HS-5 (cell line): ENCODE measurements around the gene KRTAP5-6.

Experiments used
- DNase-seq: peaks from one replicate; pipeline ENCODE4 v3.0.0-alpha.2; 2012; ENCODE audit warnings: low read depth

KRTAP5-6 gene

DNA sequence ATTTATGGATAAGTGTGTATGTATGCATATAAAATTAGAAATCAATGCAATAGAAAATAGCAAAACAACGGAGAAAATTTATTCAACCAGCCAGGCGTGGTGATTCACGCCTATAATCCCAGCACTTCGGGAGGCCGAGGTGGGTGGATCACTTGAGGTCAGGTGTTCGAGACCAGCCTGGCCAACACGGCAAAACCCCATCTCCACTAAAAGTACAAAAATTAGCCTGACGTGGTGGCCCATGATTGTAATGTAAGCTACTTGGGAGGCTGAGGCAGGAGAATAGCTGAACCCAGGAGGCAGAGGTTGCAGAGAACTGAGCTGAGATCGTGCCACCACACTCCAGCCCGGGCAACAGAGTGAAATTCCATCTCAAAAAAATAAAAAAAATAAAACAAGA lies 5.5 kb downstream of the KRTAP5-6 start:
- DNase-seq: no peak

GRCh38 chr11:1703146-1703545 lies 6.2 kb downstream of the KRTAP5-6 start:
- DNase-seq: no peak

GRCh38 chr11:1705126-1706052 lies 8.4 kb downstream of the KRTAP5-6 start:
- no peak for DNase-seq

DNA sequence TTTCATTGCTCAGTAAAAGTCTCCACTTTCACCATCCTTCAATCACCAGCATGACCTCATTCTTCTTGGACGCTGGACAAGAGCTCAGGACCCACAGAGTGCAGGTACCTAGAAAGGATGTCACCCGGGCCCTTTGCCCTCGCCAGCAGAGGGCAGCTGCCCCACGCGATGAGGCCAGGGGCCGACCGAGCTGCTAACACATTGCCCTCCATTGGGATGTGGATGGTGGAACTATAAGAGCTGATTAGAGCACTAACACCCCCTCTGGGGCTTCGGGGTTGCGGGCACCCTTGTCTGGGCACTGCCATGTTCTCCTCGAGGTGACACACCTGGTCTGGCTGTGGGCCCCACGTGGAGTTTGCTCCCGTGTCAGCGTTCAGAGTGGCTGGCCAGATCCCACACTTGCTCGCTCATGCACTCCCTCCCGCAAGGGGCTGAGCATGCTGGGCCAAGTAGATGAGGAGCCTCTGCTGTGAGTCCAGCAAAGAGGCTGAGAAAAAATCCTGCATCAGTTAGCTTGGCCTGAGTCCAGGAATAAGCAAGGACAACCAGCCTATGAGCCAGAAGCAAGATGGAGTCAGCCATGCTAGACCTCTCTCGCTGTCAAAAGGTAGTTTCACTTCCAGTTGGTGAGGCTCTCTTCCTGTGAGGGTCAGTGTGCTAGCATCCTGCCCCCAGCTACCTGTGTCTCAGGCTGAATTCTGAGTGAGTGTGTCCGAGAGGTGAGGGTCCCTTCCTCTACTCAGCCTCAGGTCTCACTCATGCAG lies 9.8 kb downstream of the KRTAP5-6 start:
- DNase-seq: no peak

GRCh38 chr11:1707751-1708150 lies 10.8 kb downstream of the KRTAP5-6 start:
- DNase-seq: no peak

DNA sequence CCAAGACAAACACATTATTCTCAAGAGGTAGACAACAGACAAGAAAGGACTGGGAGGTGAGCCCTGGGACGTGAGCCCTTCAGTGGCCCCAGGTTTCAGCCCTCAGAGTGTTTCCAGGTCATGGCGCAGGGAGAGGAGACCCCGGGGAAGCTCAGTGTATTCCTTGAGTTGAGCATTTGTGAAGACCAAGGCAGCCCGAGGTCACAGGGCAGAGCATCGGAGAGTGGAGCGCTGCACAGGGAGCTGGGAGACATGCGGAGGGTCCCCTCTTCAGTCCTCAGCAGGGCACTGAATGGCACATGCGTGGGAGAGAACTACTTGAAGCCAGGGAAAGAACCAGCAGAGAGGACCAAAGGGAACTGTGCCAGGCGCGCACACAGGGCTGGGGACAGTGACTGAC lies 11.7 kb downstream of the KRTAP5-6 start:
- DNase-seq: no peak

- DNase-seq: no peak
Observed at GRCh38 chr11:1714908-1715885, 18.2 kb downstream of the KRTAP5-6 start.

- DNase-seq: no peak
Observed at GRCh38 chr11:1717745-1718144, 20.8 kb downstream of the KRTAP5-6 start.

DNA sequence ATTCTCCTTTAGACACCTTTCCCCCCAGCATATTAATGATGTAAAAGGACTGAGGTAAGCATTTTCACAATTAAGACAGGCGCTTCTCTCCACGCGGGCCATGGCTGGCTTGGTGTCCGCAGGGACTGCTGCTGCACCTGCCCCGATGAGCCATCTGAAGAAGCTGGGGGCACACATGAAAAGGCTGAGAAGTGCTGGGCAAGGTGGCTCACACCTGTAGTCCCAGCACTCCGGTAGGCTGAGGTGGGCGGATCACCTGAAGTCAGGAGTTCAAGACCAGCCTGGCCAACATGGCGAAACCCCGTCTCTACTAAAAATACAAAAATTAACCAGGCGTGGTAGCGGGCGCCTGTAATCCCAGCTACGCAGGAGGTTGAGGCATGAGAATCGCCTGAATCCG lies 21.3 kb downstream of the KRTAP5-6 start:
- DNase-seq: no peak

DNA sequence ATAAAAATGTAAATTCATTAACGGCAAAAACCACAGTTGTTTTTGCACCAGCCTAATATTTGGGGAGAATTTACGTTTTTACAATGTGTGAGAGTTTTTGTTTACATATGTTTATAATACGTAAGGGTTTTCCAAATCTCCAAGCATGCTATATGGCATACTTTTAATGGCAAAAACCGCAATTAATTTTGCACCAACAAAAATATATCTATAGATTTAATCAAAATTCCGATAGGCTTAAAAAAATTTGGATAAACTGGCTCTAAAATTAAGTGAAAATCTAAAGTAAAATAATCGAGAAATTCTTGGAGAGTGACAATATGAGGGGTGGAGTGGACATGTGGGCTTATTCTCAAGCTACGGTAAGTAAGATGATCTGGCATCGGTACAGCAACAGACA lies 22.8 kb downstream of the KRTAP5-6 start:
- no peak for DNase-seq

DNA sequence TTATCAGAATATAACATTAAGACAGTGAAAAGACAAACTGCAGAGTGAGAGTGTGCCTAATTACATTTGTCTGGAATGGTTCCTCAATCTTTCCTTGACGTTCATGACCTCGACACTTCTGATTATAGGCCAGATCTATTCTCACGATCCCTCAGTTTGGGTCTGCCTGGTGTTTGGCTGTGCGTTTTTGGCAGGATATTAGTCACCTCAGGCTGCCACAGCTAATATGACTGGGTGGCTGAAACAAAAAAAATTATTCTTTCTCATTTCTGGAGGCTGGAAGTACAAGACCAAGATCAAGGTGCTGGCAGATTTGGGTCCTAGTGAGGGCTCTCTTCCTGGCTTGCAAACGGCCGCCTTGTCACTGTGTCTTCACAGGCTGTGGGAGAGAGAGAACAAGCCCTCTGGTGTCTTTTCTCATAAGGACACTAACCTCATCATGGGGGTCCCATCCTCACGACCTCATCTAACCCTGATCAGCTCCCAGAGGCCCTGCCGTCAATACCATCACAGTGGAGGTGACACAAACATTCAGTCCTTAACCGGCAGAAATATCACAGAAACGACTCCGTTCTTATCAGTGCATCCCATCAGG lies 30.2 kb downstream of the KRTAP5-6 start:
- no peak for DNase-seq

GRCh38 chr11:1727861-1728260 lies 30.9 kb downstream of the KRTAP5-6 start:
- no peak for DNase-seq

GRCh38 chr11:1728301-1728700 lies 31.3 kb downstream of the KRTAP5-6 start:
- no peak for DNase-seq

- no peak for DNase-seq
Observed at GRCh38 chr11:1728931-1729691, 32.1 kb downstream of the KRTAP5-6 start.

GRCh38 chr11:1729692-1730011 lies 32.7 kb downstream of the KRTAP5-6 start:
- DNase-seq: no peak

GRCh38 chr11:1730059-1730629 lies 33.1 kb downstream of the KRTAP5-6 start:
- DNase-seq: no peak

DNA sequence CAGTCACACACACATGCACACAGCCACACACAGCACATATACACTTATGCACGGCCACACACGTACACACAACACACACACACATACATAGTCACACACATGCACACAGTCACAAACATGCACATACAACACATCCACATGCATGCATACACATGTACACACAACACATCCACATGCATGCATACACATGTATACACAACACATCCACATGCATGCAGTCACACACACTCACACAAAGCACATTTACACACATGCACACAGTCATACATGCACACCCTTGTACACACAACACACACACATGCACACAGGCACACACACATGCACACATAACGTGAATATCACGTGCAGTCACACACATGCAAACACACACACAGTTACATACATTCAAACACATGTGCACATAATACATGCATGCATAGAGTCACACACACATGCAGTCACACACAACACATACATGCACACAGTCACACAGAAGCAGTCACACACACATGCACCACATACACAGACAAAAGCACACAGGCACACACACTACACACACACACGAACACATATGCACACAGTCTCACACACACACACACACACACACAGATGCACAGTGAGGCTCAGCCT lies 34.6 kb downstream of the KRTAP5-6 start:
- DNase-seq: no peak

GRCh38 chr11:1732418-1733008 lies 35.5 kb downstream of the KRTAP5-6 start:
- DNase-seq: no peak

DNA sequence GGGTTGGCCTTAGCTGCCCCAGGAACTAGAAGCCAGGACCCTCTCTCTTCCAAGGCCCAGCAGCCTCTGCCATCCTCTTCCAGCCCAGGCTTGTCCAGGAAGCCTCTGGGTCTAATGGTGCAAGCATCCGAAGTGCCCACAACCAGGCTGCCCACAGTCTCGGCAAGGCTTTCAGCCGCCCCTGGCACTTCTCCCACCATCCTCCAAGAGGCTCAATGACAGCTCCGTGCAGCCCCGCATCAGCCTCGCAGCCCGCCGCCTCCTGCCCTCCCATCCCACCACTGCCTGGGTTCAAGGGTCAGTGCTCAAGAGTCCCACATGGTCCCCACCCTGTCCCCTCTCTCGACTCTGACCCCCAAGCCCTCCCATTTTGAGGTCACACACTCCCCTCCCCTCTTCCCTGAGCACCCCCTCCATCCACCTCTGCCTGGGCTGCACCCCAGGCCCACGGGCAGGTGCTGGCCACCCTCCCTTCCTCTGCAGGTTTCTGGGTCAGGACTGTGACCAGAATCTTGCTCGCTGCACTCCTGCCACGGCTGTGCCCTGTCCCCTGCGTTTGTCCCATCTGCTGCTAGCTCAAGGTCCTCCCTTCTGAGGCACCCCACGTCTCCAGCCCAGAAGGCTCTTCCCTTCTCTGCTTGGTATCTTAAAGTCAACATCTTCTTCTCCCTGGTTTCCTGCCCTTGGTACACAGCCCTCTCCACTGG lies 36.2 kb downstream of the KRTAP5-6 start:
- no peak for DNase-seq
